Measurements from ENCODE around the gene NLN.

DNA sequence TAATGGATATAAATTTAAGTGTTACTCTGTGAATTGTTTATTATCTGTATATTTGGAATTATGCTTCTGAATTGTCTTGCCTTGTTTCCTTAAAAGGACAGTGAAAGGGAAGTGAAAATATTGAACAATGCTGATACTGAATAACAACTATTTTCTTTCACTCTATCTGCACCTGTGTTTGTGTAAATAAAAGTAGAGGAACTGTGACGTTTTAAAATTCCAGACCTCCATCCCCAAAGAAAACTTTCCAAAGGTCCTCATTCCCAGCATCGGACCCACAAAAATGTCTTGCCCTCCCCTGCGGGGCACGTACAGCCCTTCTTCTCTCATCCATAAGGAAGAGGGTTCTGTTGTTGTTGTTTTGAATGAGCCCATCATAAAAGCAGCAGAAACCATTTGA lies 100.0 kb downstream of the NLN start:
- TF ChIP-seq, protein P1, sequence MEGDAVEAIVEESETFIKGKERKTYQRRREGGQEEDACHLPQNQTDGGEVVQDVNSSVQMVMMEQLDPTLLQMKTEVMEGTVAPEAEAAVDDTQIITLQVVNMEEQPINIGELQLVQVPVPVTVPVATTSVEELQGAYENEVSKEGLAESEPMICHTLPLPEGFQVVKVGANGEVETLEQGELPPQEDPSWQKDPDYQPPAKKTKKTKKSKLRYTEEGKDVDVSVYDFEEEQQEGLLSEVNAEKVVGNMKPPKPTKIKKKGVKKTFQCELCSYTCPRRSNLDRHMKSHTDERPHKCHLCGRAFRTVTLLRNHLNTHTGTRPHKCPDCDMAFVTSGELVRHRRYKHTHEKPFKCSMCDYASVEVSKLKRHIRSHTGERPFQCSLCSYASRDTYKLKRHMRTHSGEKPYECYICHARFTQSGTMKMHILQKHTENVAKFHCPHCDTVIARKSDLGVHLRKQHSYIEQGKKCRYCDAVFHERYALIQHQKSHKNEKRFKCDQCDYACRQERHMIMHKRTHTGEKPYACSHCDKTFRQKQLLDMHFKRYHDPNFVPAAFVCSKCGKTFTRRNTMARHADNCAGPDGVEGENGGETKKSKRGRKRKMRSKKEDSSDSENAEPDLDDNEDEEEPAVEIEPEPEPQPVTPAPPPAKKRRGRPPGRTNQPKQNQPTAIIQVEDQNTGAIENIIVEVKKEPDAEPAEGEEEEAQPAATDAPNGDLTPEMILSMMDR (conservative IDR thresholded peaks at IDR 0.05 in 1 of 2, IDR thresholded peaks at IDR 0.05 in 1 of 2; ENCODE audit: low read depth in 1 of 2, low read length in 2 of 2) = no peak
- no peak for TF ChIP-seq EZH2 (IDR thresholded peaks at IDR 0.05; ENCODE audit: low read length, missing control alignments)

All from fibroblast of lung (primary cell).